Activated T-helper 17 cell treated with anti-CD3 and anti-CD28 coated beads, Interleukin-2, amount 50 U/mL, for 72 hours (primary cell): ENCODE data around the gene MPV17L2. TPM values are rescaled to one million over a fixed set of nuclear protein-coding genes. Genes with fewer than 3 reads are reported as not detected.
A peak's percentile ranks its signal among the peaks of the same experiment; 100 is the strongest.

ENCODE experiments used
- ATAC-seq: fragments of 150-1000 bp; cut with Tn5 transposase; replicated peaks from 2 replicates; pipeline ENCODE4 v1.10.0; 2021; ENCODE audit warnings: mild to moderate bottlenecking, moderate library complexity
- H3K27ac Mint-ChIP-seq: one replicate; pipeline ENCODE4 v1.8.0; 2022; ENCODE audit warnings: mixed read lengths
- H3K27me3 Mint-ChIP-seq: one replicate; pipeline ENCODE4 v1.8.0; 2022; ENCODE audit warnings: mixed read lengths
- H3K36me3 Mint-ChIP-seq: one replicate; pipeline ENCODE4 v1.8.0; 2022; ENCODE audit warnings: low read depth, mild to moderate bottlenecking, mixed read lengths
- H3K4me1 Mint-ChIP-seq: one replicate; pipeline ENCODE4 v1.8.0; 2022; ENCODE audit warnings: mixed read lengths
- H3K4me3 Mint-ChIP-seq: one replicate; pipeline ENCODE4 v1.8.0; 2022; ENCODE audit warnings: mild to moderate bottlenecking, mixed read lengths
- H3K9me3 Mint-ChIP-seq: one replicate; pipeline ENCODE4 v1.8.0; 2022; ENCODE audit warnings: mixed read lengths
- total RNA-seq, 2 donors: library from RNA; stranded (reverse); gene quantifications; one replicate each; pipeline ENCODE4 v1.2.3, GENCODE V29; 2022

MPV17L2 gene
- 10 to 100 TPM in 1 of 2 donors, 1 to 10 TPM in 1; 4.2 to 12.0 TPM for total RNA-seq

DNA sequence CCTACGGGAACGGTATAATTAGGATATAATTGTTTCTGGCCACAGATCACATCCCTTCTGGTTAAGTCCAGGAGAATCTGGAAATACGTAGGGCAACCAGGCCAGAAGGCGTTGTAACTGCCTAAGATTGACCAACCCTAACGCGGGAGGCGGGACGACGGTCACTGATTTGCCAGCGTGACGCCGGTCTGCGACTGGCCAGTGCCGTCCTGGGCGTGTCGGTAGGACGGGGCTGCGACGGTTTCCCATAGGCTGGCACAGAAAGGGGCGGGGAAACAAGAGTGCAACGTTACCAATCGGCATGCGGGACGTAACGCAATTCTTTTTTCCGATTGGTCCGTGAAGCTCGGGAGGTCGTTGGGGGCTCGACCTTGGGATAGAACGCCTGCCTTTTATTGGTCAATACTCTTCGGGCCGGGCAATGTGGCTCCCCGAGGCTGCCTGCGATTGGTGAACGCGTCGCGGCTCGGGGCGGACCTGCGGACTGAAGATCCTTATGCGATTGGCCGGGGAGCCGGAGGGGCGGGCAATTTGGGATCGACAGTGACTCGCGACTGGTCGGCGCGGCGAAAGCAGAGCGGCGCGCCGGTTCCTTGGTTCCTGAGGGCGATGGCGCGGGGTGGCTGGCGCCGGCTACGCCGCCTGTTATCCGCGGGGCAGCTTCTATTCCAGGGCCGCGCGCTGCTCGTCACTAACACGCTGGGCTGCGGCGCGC, at the start of gene MPV17L2:
Gene MPV17L2 (plus strand): TSS at position 546 of the 715 bp plus-strand sequence. CDS start 64 bp downstream, at position 610.
- Mint-ChIP-seq H3K9me3 (no peaks in the 10 kb centered on the region), H3K27ac (peak within 1 kb of the TSS; percentile 80), H3K4me3 (peak within 1 kb of the TSS; percentile 86), H3K4me1 (peaks cover 8% of the 10 kb centered on the region), H3K36me3 (peaks cover 12% of the 10 kb centered on the region), H3K27me3 (no peaks in the 10 kb centered on the region)
- peak; percentile 95 for ATAC-seq

DNA sequence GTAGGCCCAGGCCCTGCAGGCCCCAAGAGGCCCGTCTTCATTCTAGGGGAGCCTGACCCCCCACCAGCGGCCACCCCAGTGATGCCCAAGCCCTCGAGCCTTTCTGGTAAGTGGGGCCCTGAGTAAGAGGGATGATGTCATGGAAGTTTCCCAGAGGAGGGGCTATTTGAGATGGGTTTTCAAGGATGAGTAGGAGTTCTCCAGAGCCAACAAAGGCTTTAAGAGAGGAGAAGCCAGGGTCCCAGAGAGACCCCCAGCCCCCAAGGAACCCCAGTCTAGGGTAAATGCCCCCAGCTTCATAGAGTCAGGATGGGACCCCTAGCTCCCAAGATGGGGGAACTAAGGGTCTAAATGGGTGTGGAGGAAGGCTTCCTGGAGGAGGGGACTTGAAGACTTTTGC, 49.1 kb upstream of the MPV17L2 start:
- H3K4me3 Mint-ChIP-seq, result no peak overlapping the region
- no peaks in the 10 kb centered on the region for H3K27me3 Mint-ChIP-seq
- H3K9me3 Mint-ChIP-seq, result no peaks in the 10 kb centered on the region
- no peak overlapping the region for H3K27ac Mint-ChIP-seq
- ATAC-seq, result no peak
- no peaks in the 10 kb centered on the region for H3K4me1 Mint-ChIP-seq
- peaks cover 95% of the 10 kb centered on the region for H3K36me3 Mint-ChIP-seq

DNA sequence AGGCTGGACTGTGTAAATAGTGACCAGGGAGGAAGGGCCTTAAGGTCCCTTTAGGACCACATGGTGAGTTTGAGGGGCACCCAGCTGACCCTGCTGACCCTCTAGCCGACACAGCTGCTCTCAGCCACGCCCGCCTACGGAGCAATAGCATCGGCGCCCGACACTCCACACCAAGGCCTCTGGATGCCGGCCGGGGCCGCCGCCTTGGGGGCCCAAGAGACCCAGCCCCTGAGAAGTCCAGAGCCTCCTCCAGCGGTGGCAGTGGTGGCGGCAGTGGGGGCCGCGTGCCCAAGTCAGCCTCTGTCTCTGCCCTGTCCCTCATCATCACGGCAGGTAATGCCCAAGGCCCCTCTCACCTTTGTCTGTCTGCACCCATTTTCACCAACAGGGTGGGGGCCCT, 48.7 kb upstream of the MPV17L2 start:
- H3K9me3 Mint-ChIP-seq, result no peaks in the 10 kb centered on the region
- H3K27me3 Mint-ChIP-seq, result no peaks in the 10 kb centered on the region
- H3K27ac Mint-ChIP-seq, result no peak overlapping the region
- no peaks in the 10 kb centered on the region for H3K4me1 Mint-ChIP-seq
- peaks cover 91% of the 10 kb centered on the region for H3K36me3 Mint-ChIP-seq
- H3K4me3 Mint-ChIP-seq, result no peak overlapping the region
- ATAC-seq, result no peak

DNA sequence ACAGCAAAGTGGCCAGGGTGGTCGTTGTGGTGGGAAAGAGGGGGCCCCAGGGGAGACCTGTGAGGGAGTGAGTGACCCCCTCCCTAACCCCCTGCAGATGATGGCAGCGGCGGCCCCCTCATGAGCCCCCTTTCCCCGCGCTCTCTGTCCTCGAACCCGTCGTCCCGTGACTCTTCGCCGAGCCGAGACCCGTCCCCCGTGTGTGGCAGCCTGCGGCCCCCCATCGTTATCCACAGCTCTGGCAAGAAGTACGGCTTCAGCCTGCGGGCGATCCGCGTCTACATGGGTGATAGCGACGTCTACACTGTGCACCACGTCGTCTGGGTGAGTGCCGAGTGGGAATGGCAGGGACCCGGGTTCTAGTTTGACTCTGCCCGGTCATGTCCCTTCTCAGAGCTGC, 48.1 kb upstream of the MPV17L2 start:
- no peak overlapping the region for H3K27ac Mint-ChIP-seq

DNA sequence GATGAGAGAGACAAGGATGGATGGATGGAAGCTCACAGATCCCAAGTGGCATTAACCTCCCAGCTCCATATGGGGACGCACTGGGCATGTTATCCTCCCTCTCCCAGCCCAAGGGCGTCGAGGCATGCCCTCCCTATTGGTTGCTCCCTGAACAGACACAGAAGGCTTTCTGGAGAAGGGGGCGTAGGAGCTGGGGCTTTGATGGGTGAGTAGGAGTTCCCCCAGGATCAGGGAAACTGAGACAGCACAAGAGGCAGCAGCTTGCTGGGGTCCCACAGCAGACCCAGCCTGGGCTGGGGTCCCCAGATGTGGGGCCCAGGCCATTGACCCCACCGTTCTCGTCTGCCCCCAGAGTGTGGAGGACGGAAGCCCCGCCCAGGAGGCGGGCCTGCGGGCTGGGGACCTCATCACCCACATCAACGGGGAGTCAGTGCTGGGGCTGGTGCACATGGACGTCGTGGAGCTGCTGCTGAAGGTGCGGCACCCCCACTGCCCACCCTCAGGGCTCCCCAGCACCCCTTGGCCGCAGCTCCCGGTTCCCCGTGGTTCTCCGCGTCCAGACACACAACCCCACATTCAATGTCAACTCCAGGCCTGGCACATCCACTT, 47.5 kb upstream of the MPV17L2 start:
- Mint-ChIP-seq H3K4me3 (no peak overlapping the region), H3K9me3 (no peaks in the 10 kb centered on the region), H3K36me3 (peaks cover 88% of the 10 kb centered on the region), H3K4me1 (no peaks in the 10 kb centered on the region), H3K27ac (no peak overlapping the region), H3K27me3 (no peaks in the 10 kb centered on the region)
- no peak for ATAC-seq

More for the DNA sequence above, 48.1 kb upstream of the MPV17L2 start:
- Mint-ChIP-seq H3K9me3 (no peaks in the 10 kb centered on the region), H3K4me1 (no peaks in the 10 kb centered on the region), H3K4me3 (no peak overlapping the region), H3K27me3 (no peaks in the 10 kb centered on the region), H3K36me3 (peaks cover 89% of the 10 kb centered on the region)
- ATAC-seq, result no peak

DNA sequence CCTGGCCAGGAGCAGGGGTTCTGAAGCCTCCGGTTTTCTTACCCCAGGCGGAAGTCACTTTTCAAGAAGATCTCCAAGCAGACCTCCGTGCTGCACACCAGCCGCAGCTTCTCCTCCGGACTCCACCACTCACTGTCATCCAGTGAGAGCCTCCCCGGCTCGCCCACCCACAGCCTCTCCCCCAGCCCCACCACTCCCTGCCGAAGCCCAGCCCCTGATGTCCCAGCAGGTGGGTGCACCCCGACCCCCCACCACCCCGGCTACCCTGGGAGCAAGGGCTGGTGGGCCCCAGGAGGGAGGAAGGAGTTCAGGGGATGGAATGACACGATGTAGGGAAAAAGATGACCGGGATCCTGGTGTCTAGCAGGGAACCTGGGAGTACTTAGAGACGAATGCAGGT, 45.6 kb upstream of the MPV17L2 start:
- Mint-ChIP-seq H3K4me3 (no peak overlapping the region), H3K9me3 (no peaks in the 10 kb centered on the region), H3K27ac (no peak overlapping the region), H3K27me3 (no peaks in the 10 kb centered on the region), H3K36me3 (peaks cover 76% of the 10 kb centered on the region), H3K4me1 (peaks cover 4% of the 10 kb centered on the region)
- no peak for ATAC-seq

DNA sequence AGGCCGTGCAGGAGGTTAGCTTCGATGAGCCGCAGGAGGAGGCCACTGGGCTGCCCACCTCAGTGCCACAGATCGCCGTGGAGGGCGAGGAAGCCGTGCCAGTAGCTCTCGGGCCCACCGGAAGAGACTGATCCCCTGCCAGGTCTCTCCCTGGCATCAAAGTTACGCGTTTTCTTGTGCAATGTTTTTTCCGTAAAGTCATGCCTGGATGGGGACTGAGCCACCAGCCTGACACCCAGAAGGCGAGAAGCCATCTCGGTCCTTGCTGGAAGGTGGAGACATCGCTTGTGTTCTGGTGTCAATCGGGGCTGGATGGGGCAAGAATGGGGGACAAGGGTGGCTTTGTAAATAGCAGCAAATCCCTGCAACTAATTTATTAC, 43.4 kb upstream of the MPV17L2 start:
- no peaks in the 10 kb centered on the region for H3K27me3 Mint-ChIP-seq
- H3K4me3 Mint-ChIP-seq, result no peak overlapping the region
- no peak for ATAC-seq
- H3K27ac Mint-ChIP-seq, result no peak overlapping the region
- H3K4me1 Mint-ChIP-seq, result peaks cover 16% of the 10 kb centered on the region
- no peaks in the 10 kb centered on the region for H3K9me3 Mint-ChIP-seq
- H3K36me3 Mint-ChIP-seq, result peaks cover 58% of the 10 kb centered on the region

DNA sequence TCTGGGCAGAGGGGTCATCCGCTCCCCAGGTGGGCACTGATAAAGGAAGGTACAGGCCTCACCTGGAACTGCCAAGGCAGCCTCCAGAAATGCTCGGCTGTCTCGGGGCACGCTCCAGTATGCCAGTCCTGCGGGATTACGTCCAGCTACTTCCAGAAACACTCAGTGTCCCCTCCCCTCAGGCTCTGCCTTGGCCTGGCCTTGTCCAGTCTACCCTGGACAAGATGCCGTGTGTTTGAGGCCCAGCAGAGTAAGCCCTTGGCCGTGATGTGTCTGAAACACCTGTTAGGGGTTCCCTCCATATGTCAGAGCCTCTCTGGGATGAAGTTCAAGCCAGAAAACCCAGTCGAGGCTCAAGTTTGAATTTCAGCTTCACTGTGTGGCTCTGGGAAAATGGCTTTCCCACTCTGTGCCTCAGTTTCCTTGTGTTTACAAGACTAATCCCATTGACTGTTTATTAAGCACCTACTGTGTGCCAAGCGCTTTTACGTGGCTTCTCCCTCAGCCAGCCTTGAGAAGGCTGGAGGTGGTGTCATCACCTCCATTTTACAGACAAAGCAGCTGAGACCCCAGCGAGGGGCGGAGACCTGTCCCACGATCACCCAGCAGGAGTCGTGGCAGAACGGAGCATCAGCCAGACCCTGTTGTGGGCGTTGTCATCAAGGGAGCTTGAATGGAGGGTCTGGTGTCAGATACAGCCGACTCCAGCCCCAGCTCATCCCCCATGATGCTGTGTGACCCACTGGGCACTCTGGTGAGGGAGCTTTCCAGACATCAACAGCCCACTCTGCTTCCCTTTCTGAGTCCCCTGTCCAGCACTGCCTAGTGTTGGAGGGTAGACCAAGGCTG, 42.0 kb upstream of the MPV17L2 start:
- Mint-ChIP-seq H3K4me1 (peaks cover 16% of the 10 kb centered on the region), H3K27me3 (no peaks in the 10 kb centered on the region), H3K9me3 (no peaks in the 10 kb centered on the region), H3K4me3 (peak overlapping the region; percentile 93), H3K36me3 (peaks cover 44% of the 10 kb centered on the region), H3K27ac (peak overlapping the region; percentile 98)
- no peak for ATAC-seq

DNA sequence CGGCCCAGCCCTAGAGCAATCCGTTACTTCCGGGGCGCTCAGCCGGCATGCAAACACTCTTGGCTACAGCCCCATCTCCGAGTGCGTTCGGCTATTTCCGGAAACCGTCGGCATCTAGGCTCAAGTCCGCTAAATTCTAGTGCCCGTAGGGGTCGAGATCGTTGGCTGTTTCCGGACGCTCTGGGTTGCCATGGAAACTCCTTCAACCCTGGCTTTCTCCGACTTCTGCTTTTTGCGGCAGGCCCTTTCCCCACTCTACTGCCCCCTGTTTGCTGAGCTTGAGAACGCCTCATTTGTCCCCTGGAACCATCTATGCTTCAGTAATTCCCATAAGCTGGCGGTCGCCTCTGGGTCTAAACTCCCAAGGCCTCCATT, 40.6 kb upstream of the MPV17L2 start:
- ATAC-seq, result peak; percentile 75
- peak overlapping the region; percentile 93 for H3K4me3 Mint-ChIP-seq
- H3K27ac Mint-ChIP-seq, result peak overlapping the region; percentile 98
- no peaks in the 10 kb centered on the region for H3K27me3 Mint-ChIP-seq
- peaks cover 16% of the 10 kb centered on the region for H3K4me1 Mint-ChIP-seq
- peaks cover 29% of the 10 kb centered on the region for H3K36me3 Mint-ChIP-seq
- H3K9me3 Mint-ChIP-seq, result no peaks in the 10 kb centered on the region

DNA sequence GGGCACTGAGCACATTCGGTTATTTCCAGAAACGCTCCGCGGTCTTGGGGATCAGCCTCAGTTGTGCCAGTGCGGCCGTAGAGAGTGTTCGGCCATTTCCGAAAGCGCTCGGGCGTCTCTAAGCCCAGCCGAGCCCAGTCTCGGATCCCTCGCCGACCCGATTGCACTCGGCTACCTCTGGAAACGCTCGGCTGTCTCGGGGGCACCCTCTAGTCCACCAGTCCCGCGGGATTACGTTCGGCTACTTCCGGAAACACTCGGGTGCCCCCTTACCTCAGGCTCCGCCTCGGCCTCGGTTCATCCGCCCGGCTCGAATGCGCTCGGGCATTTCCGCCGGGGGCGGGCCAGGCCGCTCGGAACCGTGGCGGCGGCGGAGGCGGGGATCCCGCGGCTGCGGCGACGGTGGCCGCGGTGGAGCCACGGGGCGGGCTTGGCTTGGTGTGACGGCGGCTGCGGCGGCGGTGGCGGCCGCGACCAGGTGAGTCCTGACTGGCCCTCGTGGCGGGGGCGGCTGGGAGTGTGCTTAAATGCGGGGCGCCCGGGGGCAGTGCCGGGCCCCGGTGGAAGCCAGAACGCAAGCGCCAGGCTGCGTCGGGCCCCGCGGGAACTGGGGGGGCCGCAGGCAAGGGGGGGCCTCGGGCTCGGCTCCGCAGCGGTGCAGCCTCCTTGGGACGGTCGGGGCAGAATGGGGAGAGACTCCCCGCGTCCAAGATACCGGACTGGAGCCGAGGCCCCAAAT, 40.0 kb upstream of the MPV17L2 start, which contains the start of gene PIK3R2:
Gene PIK3R2 (plus strand): TSS at position 347 of the 739 bp plus-strand sequence. CDS start 2,717 bp downstream, outside the sequence.
- peak within 1 kb of the TSS; percentile 98 for H3K27ac Mint-ChIP-seq
- peaks cover 16% of the 10 kb centered on the region for H3K4me1 Mint-ChIP-seq
- peak within 1 kb of the TSS; percentile 93 for H3K4me3 Mint-ChIP-seq
- peak; percentile 90 for ATAC-seq
- no peaks in the 10 kb centered on the region for H3K27me3 Mint-ChIP-seq
- peaks cover 24% of the 10 kb centered on the region for H3K36me3 Mint-ChIP-seq
- H3K9me3 Mint-ChIP-seq, result no peaks in the 10 kb centered on the region

DNA sequence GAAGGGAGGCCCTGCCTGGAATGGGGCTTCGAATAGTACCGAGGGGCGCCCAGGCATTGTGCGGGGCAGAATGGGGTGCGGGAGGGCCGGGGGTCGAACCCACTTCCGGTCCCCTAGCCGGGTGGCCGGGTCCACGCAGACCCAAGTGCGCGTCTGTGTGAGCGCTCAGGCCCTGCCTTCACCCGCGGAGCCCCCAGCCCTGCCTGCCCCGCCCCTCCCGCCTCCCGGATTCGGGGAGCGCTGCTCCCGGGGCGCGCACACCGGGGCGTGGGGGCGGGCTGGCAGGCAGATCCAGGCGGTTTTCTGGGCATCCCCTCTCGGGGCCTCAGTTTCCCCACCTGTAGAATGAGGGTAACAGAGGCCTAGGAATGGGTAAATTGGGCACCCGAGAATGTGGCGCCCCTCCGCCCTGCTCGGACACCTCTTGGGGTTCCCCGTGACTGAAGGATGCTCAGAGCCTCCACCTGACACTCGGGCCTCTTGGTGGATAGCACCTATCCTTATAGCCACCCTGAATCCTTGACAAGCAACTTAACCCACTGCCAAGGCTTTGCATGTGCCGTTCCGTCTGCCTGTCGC, 39.4 kb upstream of the MPV17L2 start:
- Mint-ChIP-seq H3K27ac (peak overlapping the region; percentile 91), H3K27me3 (no peaks in the 10 kb centered on the region), H3K36me3 (peaks cover 17% of the 10 kb centered on the region), H3K4me3 (peak overlapping the region; percentile 93), H3K9me3 (no peaks in the 10 kb centered on the region), H3K4me1 (peaks cover 16% of the 10 kb centered on the region)
- no peak for ATAC-seq

DNA sequence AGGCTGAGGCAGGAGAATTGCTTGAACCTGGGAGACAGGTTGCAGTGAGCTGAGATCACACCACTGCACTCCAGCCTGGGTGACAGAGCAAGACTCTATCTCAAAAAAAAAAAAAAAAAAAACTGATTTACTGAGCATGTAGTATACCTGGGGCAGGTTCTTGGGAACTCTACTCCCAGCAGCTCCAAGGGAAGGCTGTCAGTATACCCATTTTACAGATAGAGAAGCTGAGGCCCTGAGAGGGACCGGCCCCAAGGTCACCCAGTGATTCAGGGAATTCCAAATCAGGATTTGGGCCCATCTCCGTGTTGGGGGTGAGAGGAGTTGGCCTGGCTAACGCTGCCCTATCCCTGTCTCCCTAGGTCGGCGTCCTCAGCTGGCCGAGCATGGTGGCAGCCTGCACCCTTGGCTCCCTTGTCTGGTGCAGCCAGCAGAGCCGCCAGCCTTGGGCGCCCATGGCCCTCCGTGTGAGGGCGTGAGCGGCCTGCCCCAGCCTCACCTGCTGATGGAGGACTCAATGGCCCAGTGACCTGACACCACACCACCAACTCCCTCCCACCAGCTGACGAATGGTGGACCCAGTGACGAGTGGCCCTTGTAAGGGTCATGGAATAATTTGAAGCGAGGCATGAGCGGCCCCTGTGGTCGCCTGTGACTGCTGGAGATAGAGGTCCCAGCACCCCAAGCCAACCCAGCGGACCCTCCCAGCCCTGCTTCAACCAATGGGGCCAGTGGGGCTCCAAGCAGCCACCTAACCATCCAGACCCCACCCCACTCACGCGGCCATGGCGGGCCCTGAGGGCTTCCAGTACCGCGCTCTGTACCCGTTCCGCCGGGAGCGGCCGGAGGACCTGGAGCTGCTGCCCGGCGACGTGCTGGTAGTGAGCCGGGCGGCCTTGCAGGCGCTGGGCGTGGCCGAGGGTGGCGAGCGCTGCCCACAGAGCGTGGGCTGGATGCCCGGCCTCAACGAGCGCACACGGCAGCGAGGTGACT, 37.6 kb upstream of the MPV17L2 start:
- no peak for ATAC-seq
- Mint-ChIP-seq H3K27ac (no peak overlapping the region), H3K27me3 (no peaks in the 10 kb centered on the region)

DNA sequence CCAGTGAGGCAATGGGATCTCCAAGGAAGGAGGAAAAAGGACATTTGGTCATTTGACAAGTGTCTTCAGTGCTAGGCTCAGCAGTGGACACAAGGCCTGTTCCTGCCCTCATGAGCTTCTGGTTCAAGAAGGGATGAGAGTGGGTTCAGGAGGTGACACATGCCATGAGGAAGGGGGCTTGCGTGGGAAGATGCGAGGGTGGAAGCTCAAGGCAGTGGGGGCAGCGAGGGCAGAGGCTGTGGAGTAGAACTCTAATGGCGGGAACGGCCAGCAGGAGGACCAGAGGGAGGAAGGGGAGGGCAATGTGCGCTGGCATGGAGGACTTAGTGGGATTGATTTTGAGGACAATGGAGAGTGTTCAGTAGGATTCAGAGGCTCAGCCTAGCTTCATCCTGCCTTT, 36.8 kb upstream of the MPV17L2 start:
- Mint-ChIP-seq H3K9me3 (no peaks in the 10 kb centered on the region), H3K4me1 (peaks cover 21% of the 10 kb centered on the region), H3K4me3 (no peak overlapping the region), H3K27me3 (no peaks in the 10 kb centered on the region), H3K36me3 (peaks cover 6% of the 10 kb centered on the region), H3K27ac (no peak overlapping the region)
- ATAC-seq, result no peak

More for the DNA sequence above, 37.6 kb upstream of the MPV17L2 start:
- Mint-ChIP-seq H3K4me1 (peaks cover 18% of the 10 kb centered on the region), H3K36me3 (peaks cover 11% of the 10 kb centered on the region), H3K9me3 (no peaks in the 10 kb centered on the region), H3K4me3 (no peak overlapping the region)
